ENCODE measurements around the gene ATL1.
"Not testable (repeated sequence)": the region's sequence is repeated elsewhere in the genome, so short reads cannot be mapped to it uniquely, and the experiment has no call there.

ATL1 gene

GRCh38 chr14:50659327-50659974, 99.5 kb downstream of the ATL1 start:
- DNase-seq = no peak

- not testable (repeated sequence) for DNase-seq
These were observed 104.6 kb downstream of the ATL1 start for GRCh38 chr14:50664579-50664978.

- not testable (repeated sequence) for DNase-seq
These were observed 105.4 kb downstream of the ATL1 start for GRCh38 chr14:50665300-50665699.

- peak; percentile 31 to 37 for DNase-seq
These were observed 107.1 kb downstream of the ATL1 start for GRCh38 chr14:50666772-50667683.

- peak in 1 of 2 experiments; percentile 56 for DNase-seq
These were observed 107.7 kb downstream of the ATL1 start for GRCh38 chr14:50667684-50667995.

GRCh38 chr14:50667996-50668825, 108.3 kb downstream of the ATL1 start, which contains the start of gene SAV1:
TSS of gene SAV1 (minus strand) at chr14:50668306. CDS start at chr14:50667967, 339 bp downstream.
- peak; percentile 66 to 71 for DNase-seq

DNA sequence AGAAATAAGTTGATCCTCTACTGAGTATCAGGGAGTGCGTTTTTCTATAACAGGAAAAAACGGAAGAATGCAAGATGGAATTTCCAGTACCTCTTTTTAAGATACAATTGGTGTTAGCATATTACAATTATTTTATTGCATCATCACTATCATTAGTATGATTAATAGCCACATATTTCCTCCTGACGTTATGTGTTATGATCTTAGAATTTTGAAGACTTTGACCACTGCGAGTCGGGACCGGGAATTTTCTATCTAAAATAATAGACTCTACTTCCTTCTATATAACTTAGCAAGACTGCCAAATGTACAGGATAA, 108.8 kb downstream of the ATL1 start:
- no peak for DNase-seq

GRCh38 chr14:50669441-50669986, 109.6 kb downstream of the ATL1 start:
- DNase-seq = no peak

DNA sequence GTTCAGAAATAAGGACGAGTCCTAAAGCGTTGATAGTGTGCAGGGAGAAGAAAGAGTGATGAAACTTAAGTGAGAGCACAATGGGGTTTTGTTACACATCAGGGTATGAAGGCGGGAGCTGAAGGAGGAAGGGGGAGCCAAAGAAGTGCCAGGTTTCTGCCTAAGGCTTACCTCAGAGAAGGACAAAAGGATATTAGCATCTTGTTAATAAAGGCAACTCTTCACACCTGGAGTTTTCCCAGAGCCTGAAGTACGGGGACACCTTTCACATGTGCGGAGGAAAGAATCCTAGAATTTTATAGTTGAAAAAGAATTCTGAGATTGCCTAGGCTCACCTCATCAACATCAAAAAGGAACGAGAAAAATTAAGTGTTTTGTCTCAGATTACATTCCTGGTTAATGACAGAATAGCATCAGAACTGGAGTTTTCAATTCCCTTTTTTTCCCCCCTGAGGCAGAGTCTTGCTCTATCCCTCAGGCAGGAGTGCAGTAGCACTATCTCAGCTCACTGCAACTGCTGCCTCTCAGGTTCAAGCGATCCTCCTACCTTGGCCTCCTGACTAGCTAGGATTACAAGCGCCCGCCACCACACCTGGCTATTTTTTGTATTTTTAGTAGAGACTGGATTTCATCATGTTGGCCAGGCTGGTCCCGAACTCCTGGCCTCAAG, 110.4 kb downstream of the ATL1 start:
- no peak for DNase-seq

DNA sequence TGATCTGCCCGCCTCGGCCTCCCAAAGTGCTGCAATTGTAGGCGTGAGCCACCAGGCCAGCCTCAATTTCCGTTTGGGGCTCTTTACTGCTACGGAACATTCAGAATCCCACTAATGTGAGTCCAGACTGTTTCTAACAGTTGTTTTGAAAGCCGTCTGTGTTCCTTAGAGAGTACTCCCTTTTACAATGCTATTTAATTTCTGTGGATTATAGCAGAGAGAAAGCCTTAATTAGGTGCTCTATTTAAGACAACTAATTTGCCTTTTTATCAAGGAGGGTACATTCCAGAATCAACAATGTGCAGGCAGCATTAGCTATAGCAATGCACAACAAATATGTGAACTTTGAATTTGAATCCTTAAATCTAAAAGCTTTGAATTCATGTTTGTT, 110.9 kb downstream of the ATL1 start:
- no peak for DNase-seq

DNA sequence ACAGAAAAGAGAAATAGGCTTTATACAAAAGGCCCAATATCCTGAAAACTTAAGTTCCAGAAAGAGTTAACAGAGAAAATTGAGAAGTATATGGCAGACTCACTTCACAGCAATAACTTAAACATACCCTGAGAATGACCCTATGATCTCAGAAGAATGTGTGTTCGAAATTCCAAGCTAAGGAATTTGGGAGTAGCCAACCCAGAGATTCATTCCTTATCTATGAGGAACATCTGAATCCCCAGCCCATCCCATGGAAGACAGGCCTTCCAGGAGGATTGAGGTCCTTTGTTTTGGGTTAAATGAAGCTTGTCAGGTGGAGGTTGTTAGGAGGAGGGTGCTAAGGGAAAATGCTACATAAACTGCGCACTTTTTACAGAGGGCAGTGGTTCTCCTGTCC, 115.7 kb downstream of the ATL1 start:
- no peak for DNase-seq

DNA sequence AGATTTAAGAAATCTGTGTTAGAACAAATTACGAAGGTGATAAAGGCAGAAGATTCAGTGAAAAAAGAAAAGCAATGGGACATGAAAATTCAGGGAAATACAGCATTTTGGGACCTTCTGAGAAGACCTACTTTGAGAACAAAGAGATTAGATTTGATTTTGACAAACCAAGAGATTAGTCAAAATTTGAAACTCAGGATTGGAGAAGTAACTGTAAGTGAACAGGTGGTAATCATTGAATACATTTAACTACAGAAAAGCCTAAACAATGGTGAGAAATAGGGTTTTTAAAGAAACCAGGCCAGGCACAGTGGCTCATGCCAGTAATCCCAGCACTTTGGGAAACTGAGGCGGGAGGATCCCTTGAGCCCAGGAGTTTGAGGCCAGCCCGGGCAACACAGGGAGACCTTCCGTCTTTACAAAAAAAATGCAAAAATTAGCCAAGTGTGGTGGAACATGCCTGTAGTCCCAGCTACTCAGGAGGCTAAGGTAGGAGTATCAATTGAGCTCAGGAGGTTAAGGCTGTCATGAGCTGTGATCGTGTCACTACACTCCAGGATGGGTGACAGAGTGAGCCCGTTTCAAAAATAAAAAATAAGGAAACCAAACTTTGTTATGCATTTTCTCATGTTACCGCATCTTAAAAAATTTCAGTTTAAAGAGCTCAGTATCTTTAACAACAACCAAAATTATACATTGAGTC, 117.0 kb downstream of the ATL1 start:
- no peak for DNase-seq

DNA sequence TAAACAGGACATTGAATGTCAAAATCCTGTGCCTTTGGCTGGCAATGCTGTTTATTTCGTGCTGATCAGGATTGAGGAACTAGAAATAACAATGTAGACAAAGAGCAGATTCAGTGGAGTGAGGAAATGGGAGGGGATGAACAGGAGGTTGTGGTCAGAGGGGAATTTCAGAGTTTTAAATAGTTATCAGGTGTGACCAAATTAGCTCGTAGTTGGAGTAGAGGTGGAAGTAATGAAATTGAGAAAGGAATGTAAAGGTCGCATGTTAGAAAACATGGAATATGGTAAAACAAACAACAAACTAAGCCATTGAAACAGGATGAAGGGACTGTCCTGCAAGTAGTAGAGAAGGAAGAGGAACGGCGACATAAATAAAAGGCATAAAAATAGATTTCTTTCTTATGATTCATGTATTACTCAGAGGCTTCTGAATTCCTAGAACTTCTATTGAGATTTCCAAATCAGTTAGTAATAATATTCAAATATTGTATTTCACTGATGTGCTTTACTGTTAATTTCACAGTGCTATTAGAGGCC, 117.7 kb downstream of the ATL1 start:
- no peak for DNase-seq

- DNase-seq = no peak
These were observed 118.2 kb downstream of the ATL1 start for GRCh38 chr14:50678163-50678562.

- DNase-seq = no peak
These were observed 119.7 kb downstream of the ATL1 start for GRCh38 chr14:50679674-50680073.
